Small intestine (tissue), 7 donors: Measurements from ENCODE around the gene IFT80. TPM values are rescaled to one million over a fixed set of nuclear protein-coding genes. Genes with fewer than 3 reads are reported as not detected.

Experiments
- DNase-seq, 2 donors: peaks; one replicate each; pipeline versions ENCODE4 v3.0.0 to v3.0.0-alpha.2; 2013
- FAIRE-seq: peaks from 2 replicates; lab custom pipeline; 2012; peaks lifted over from hg19 to GRCh38; lab: Jason Lieb, UNC
- H3K27ac ChIP-seq, 3 donors: one replicate each; pipeline ENCODE4 v1.5.1; 2013; ENCODE audit warnings: low read length in 2 of 3, mild to moderate bottlenecking in 2 of 3, control low read depth in 1 of 3, inconsistent platforms in 1 of 3, low read depth in 1 of 3, moderate library complexity in 1 of 3
- H3K27me3 ChIP-seq, 3 donors: one replicate each; pipeline ENCODE4 v1.6.1; 2013; ENCODE audit warnings: low read length in 3 of 3, inconsistent platforms in 1 of 3; ENCODE audit not compliant: control insufficient read depth in 3 of 3, insufficient read depth in 3 of 3
- H3K36me3 ChIP-seq, 3 donors: one replicate each; pipeline ENCODE4 v1.6.1; 2013; ENCODE audit warnings: low read length in 3 of 3, inconsistent platforms in 1 of 3, low read depth in 1 of 3, mild to moderate bottlenecking in 1 of 3, moderate library complexity in 1 of 3; ENCODE audit not compliant: control insufficient read depth in 3 of 3, insufficient read depth in 2 of 3
- H3K4me1 ChIP-seq, 3 donors: one replicate each; pipeline ENCODE4 v1.6.1; 2013; ENCODE audit warnings: low read length in 2 of 3, inconsistent platforms in 1 of 3, low read depth in 1 of 3, mild to moderate bottlenecking in 1 of 3, moderate library complexity in 1 of 3; ENCODE audit not compliant: control insufficient read depth in 3 of 3, insufficient read depth in 2 of 3
- H3K4me3 ChIP-seq, 3 donors: one replicate each; pipeline ENCODE4 v1.5.1; 2013; ENCODE audit warnings: low read length in 3 of 3, control low read depth in 1 of 3, inconsistent platforms in 1 of 3, low read depth in 1 of 3, mild to moderate bottlenecking in 1 of 3, moderate library complexity in 1 of 3
- H3K9me3 ChIP-seq, 2 donors: one replicate each; pipeline ENCODE4 v1.6.1; 2013; ENCODE audit warnings: low read depth in 1 of 2, low read length in 1 of 2; ENCODE audit not compliant: control insufficient read depth in 2 of 2, insufficient read depth in 1 of 2
- WGBS, 3 donors: extraction: QIAGEN DNeasy Blood & Tissue Kit; methylation state at CpG; one replicate each; pipeline ENCODE4 v1.1.7; 2013; 5-methylcytosine and 5-hydroxymethylcytosine counted together
- polyA plus RNA-seq, 4 donors: library from polyadenylated mRNA; stranded (reverse) in 3 of 4; unstranded in 1 of 4; fragments of 200-250 nt in 3 of 4; fragments of 120-200 nt in 1 of 4; gene quantifications; one replicate each; pipeline versions ENCODE4 v1.2.1 to v1.2.3, GENCODE V29; 2013
- donor health status: healthy with polysubstance abuse.
- donor health status: control.
- donor health status: control.
- donor health status: Bipolar disorder and iron deficiency.
- donor health status: healthy.

IFT80 gene
- polyA plus RNA-seq, 4 donors: 3.8 to 24.1 (median 6.3) TPM

DNA sequence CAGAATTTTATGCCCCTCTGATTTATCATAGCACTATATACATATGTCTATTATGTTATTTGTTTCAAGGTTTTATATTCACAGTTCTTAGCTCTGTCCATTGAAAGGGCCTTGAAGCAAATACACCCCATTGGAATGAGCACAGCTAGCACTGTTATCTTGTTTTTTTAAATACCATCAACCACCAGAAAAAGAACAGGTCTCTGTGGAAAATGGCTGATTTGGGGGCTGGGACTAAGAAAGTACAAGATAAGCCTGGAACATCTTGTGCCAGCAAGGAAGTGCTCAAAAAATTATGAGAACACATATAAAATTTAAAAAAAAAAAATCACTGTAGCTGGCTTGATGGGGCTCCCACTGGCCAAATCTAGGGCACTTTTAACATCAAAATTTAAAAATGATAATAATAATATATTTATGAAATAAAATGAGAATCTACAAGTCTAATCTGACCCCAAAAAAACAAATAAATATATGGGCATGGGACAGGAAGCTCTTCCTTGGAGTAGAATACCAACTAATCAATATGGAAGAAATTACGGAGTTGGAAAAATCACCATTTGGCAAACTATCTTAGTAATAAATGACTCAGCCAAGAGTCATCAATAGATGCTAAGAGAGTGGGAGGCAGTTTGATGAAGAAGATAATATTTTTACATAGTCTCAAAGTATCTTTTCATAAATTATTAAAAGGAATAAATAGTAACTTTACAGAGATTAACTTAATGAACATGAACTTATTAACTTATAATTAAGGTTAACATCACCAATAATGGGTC lies 20.5 kb downstream of the IFT80 start:
- Histone ChIP-seq H3K27me3 (no peaks in the 10 kb centered on the region), H3K27ac (no peak overlapping the region), H3K36me3 (peaks cover 0 to 11% (median 0%) of the 10 kb centered on the region in 3 donors), H3K4me1 (no peaks in the 10 kb centered on the region), H3K4me3 (no peak overlapping the region), H3K9me3 (no peaks in the 10 kb centered on the region)
- DNase-seq (no peak), FAIRE-seq (no peak)
- 94 to 100% (median 94%) methylated on average over 1 of the region's 1 CpG for WGBS, 3 donors

DNA sequence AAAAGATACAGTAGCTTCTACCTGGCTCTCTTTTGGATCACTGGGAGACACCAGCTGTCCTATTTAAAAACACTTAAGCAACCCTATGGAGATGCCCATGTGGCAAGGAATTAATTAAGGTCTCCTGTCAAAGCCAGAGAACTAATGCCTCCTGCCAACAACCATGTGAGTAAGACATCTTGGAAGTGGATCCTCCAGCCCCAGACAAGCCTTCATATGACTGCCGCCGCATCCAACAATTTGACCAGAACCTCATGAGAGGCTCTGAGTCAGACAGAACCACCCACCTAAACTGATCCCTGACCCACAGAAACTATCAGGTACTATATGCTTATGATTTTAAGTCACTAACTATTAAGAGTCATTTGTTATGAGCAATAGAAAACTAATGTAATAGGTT lies 22.3 kb downstream of the IFT80 start:
- Histone ChIP-seq H3K27ac (no peak overlapping the region), H3K4me1 (no peaks in the 10 kb centered on the region), H3K27me3 (no peaks in the 10 kb centered on the region), H3K9me3 (no peaks in the 10 kb centered on the region), H3K4me3 (no peak overlapping the region), H3K36me3 (peaks cover 0 to 11% (median 2%) of the 10 kb centered on the region in 3 donors)
- 98 to 100% (median 98%) methylated on average over 2 of the region's 2 CpGs for WGBS, 3 donors
- no peak for FAIRE-seq
- no peak for DNase-seq

DNA sequence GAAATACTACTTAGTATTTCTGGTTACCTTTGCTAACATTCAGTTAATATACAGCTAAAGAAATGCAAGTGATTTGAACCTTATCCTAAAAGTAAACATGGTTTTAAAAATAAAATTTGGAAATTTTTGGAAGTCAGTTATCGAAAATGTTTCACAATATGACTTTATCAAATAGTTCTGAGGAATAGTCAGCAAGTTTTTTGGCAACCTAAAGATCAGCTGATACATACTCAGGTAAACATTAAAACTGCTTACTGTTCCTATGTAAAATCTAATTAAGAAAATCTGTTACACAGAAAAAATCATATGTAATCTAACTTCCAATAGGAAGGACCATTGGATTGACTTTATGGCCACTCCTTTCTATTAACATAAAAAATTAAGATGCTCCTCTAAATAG lies 24.1 kb downstream of the IFT80 start:
- Histone ChIP-seq H3K36me3 (peaks cover 0 to 11% (median 2%) of the 10 kb centered on the region in 3 donors), H3K27ac (no peak overlapping the region), H3K4me3 (no peak overlapping the region), H3K4me1 (no peaks in the 10 kb centered on the region), H3K9me3 (no peaks in the 10 kb centered on the region), H3K27me3 (no peaks in the 10 kb centered on the region)
- FAIRE-seq: no peak
- DNase-seq: no peak
- 88 to 96% (median 92%) methylated on average over 1 of the region's 1 CpG for WGBS, 3 donors

DNA sequence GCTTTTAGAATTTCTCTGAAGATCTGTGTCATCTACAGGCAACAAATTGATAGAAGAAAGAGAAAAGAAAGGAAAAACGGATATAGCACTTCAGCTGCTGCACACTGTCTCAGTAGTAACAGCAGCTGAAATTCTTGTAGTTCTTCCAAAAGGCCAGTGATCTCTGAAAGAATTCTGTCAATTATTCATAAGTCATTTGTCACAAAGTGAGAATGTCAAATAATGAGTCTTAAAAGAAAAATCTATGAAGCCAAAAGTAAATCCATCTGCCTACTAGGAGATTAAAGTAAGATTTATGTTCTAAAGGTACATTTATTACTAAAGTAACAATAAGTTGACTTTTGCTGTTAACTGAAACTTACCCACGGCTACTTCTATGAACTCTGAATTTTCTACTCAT lies 24.6 kb downstream of the IFT80 start:
- WGBS, 3 donors: 79 to 93% (median 91%) methylated on average over 2 of the region's 2 CpGs
- Histone ChIP-seq H3K4me1 (no peaks in the 10 kb centered on the region), H3K27me3 (no peaks in the 10 kb centered on the region), H3K36me3 (peaks cover 0 to 11% (median 2%) of the 10 kb centered on the region in 3 donors), H3K9me3 (no peaks in the 10 kb centered on the region), H3K4me3 (no peak overlapping the region), H3K27ac (no peak overlapping the region)
- FAIRE-seq (no peak), DNase-seq (no peak)

DNA sequence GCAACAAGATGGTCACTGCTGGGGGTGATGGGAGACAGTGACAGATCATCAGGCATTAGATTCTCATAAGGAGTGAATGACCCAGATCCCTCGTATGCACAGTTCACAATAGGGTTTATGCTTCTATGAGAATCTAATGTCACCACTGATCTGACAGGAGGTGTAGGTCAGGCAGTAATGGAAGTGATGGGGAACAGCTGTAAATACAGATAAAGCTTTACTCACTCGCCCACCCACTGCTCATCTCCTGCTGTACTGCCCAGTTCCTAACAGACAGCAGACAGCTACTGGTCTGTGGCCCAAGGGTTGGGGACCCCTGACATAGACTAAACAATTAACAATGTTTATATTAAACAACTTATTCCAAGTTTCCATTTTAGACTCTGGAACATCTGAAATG lies 25.4 kb downstream of the IFT80 start:
- no peak overlapping the region for H3K4me3 ChIP-seq
- H3K27ac ChIP-seq: no peak overlapping the region
- H3K27me3 ChIP-seq: no peaks in the 10 kb centered on the region
- 85 to 100% (median 91%) methylated on average over 2 of the region's 2 CpGs for WGBS, 3 donors
- DNase-seq (no peak), FAIRE-seq (no peak)
- H3K4me1 ChIP-seq: no peaks in the 10 kb centered on the region
- H3K36me3 ChIP-seq: peaks cover 0 to 11% (median 2%) of the 10 kb centered on the region in 3 donors
- no peaks in the 10 kb centered on the region for H3K9me3 ChIP-seq

DNA sequence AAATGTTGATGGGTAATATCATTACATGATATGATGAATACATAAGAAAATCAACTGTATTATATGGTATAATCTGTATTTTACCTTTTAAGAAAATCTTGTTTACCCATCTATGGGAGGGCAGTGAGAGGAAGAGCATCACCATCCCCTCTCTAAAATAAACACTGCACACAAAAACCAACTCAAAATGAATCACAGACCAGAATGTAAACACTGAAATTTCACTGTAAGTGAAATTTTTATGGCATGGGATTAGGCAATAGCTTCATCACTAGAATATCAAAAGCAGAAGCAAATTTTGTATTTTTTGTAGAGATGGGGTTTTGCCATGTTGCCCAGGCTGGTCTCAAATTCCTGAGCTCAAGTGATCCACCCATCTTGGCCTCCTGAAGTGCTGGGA lies 26.2 kb downstream of the IFT80 start:
- no peaks in the 10 kb centered on the region for H3K4me1 ChIP-seq
- no peak overlapping the region for H3K4me3 ChIP-seq
- no peak overlapping the region for H3K27ac ChIP-seq
- H3K36me3 ChIP-seq: peaks cover 0 to 11% (median 2%) of the 10 kb centered on the region in 3 donors
- no peaks in the 10 kb centered on the region for H3K9me3 ChIP-seq
- H3K27me3 ChIP-seq: no peaks in the 10 kb centered on the region
- DNase-seq (no peak), FAIRE-seq (no peak)

DNA sequence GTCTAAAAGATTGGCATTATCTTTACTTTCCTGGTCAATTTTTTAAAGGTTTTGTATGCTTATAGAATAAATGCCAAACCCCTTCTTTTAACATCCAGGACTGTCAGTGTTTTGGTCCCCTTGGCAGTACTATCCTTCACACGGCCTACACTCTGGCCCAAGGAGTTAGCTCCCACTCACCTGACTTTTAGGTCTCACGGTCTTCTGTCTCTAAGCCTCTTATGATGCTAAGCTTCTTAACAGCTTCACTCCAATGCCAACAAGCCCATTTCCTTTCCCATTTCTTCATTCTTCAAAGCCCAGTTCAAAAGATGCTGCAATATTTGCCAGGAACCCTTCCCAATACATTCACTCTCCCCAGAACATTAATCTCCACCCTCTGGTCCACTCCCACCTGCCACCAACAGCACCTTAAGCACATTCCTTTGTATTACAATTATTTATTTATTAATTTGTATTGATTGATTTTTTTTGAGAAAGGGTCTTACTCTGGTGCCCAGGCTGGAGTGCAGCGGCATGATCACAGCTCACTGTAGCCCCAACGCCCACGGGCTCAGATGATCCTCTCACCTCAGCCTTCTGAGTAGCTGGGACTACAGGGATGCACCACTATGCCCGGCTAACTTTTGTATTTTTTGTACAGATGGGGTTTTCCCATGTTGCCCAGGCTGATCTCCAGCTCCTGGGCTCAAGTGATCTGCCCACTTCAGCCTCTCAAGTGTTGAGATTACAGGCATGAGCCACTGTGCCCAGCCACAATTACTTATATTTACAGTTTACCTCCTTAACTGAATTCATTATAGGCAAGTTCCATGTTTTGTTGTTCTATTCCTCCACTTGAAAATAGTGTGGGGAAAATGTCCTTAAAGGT lies 27.8 kb downstream of the IFT80 start:
- 95 to 97% (median 95%) methylated on average over 6 of the region's 6 CpGs for WGBS, 3 donors
- DNase-seq: no peak
- no peak for FAIRE-seq
- H3K27me3 ChIP-seq: no peaks in the 10 kb centered on the region
- H3K9me3 ChIP-seq: no peaks in the 10 kb centered on the region
- H3K36me3 ChIP-seq: peaks cover 0 to 9% (median 2%) of the 10 kb centered on the region in 3 donors
- H3K4me1 ChIP-seq: no peaks in the 10 kb centered on the region
- H3K27ac ChIP-seq: no peak overlapping the region
- H3K4me3 ChIP-seq: no peak overlapping the region

DNA sequence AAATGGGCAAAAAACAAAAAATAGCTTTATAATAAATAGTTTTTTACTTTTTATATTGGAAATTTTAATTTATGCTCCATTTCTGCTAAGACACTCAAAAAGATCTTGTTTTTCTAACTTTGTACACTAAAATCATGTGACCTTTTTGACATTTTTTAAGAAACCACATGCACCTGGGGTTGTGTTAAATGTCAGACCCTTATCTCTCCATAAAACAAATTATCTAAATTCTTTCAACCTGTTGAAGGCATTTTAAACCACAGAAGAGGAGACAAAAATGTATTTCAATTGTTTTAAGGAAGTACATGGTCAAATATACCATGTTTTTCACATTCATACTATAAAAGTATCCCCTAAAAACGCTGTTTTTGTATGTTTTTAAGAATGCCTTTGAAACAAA lies 29.2 kb downstream of the IFT80 start:
- Histone ChIP-seq H3K27ac (no peak overlapping the region), H3K4me3 (no peak overlapping the region), H3K36me3 (peaks cover 0 to 9% (median 2%) of the 10 kb centered on the region in 3 donors), H3K27me3 (no peaks in the 10 kb centered on the region), H3K9me3 (no peaks in the 10 kb centered on the region), H3K4me1 (peaks cover 0 to 3% (median 0%) of the 10 kb centered on the region in 3 donors)
- WGBS, 3 donors: 72 to 85% (median 78%) methylated on average over 1 of the region's 1 CpG
- FAIRE-seq (no peak), DNase-seq (no peak)
